H4 (cell line): ENCODE results near the gene ETNPPL. TPM values are rescaled to one million over a fixed set of nuclear protein-coding genes. Genes with fewer than 3 reads are reported as not detected.

ENCODE experiments used
- DNase-seq: peaks from one replicate; pipeline ENCODE4 v3.0.0-alpha.2; 2015; ENCODE audit warnings: low spot score
- total RNA-seq: library from RNA; depleted of rRNA; stranded (reverse); fragments of >200 nt; shearing (Covaris generic); gene quantifications from 2 replicates; pipeline ENCODE4 v1.2.3, GENCODE V29; 2014; rRNA removed

ETNPPL gene
- total RNA-seq, 1 experiment from 2014 or later = 0.10 TPM

- DNase-seq = no peak
Measured at GRCh38 chr4:108695062-108695461, 67.8 kb downstream of the ETNPPL start.

GRCh38 chr4:108694423-108694822 lies 68.4 kb downstream of the ETNPPL start:
- no peak for DNase-seq

GRCh38 chr4:108693819-108694218 lies 69.0 kb downstream of the ETNPPL start:
- no peak for DNase-seq

GRCh38 chr4:108693211-108693610 lies 69.6 kb downstream of the ETNPPL start:
- no peak for DNase-seq

Other genes with a start within 250 kb of the ETNPPL start
- gene RPL34, start 142.5 kb downstream of the ETNPPL start, total RNA-seq = 1,239 and 1,294 TPM in 2 replicates
- 277 and 290 TPM in 2 replicates for gene OSTC, start 112.5 kb downstream of the ETNPPL start, total RNA-seq